Stimulated activated CD4-positive, alpha-beta T cell treated with anti-CD3 and anti-CD28 coated beads, Interleukin-15, amount 100 ng/mL, for 48 hours (primary cell): ENCODE results near the gene PHRF1.

Experiments
- DNase-seq, 2 donors: peaks; one replicate each; pipeline ENCODE4 v3.0.0-alpha.2; 2020; ENCODE audit warnings: low read depth in 2 of 2

The PHRF1 gene

DNA sequence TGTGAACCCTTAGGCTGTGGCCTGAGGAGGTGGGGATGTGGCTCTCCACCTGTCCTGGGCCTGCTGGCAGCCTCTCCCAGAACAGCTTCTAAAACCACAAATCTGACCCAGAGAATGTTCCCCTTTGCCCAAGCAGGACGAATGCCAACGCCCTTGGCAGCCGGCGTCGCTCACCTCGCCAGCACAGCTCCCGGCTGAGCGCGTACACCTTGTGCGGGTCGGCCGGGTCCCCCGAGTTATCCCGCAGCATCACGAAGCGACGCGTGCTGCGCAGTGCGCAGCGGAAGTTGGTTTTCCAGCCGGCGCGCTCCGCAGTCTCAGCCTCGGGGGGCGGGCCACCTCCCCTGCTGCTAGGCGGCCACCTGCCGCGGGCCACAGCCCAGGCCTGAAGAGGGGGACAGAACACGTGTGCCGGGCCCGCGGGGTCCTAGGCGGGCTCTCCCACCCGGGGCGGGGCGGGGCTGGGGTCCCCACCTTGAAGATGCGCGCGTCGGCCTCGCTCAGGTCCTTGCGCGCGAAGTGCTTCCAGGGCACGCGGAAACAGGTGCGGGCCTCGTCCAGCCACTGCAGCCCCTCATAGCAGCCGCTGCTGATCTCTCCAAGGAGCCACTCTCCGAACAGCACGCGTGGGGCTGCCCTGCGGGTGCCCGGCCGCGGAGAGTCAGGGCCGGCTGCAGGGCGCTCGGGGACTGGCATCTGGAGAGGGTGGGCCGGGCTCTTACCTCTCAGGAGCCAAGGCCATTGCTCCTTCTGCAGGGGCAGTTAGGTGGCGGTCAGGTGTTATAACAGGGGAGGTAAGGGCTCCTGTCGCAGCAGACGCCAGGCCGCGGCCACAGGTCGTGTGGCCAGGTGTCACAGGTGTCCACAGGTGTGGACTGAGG lies 38.6 kb downstream of the PHRF1 start:
- DNase-seq: no peak

DNA sequence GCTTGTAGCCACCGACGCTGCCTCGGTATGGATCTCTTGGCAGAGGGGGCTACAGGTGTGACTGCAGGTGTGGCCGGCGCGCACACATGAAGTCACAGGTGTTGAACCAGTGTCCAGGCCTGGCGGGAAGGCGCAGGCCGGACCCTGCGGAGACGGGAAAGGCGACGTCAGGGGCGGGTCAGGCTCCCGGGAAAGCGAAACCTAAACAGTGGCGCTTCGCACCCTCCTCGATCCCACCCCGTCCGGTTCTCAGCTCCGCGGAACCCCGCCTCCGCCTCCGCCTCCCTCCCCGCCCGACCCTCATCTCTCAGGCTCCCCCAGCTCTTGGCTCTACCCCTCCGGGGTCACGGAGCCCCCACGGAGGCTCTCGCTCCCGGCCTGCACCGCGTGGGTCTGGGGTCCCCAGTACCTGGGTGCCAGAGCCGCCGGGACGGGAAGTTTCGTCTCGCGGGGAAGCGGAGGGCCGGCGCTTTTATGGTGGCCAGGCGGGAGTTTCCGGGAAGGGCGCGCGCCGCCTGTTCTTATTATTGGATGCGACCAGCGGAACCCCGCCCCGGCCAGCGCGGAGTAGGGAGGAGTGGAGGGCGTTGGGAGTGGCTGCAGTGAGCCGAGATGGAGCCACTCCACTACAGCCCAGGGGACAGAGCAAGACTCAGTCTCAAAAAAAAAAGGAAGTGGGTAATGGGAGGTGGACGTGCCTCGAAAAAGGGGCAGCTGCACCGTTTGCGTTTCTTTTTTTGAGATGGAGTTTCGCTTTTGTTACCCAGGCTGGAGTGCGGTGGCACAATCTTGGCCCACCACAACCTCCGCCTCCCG lies 39.4 kb downstream of the PHRF1 start, which contains the start of gene IRF7:
IRF7 (minus strand) TSS at position 447 of the 816 bp plus-strand sequence. CDS start 586 bp downstream, outside the sequence.
- DNase-seq: peak; percentile 58 to 79

DNA sequence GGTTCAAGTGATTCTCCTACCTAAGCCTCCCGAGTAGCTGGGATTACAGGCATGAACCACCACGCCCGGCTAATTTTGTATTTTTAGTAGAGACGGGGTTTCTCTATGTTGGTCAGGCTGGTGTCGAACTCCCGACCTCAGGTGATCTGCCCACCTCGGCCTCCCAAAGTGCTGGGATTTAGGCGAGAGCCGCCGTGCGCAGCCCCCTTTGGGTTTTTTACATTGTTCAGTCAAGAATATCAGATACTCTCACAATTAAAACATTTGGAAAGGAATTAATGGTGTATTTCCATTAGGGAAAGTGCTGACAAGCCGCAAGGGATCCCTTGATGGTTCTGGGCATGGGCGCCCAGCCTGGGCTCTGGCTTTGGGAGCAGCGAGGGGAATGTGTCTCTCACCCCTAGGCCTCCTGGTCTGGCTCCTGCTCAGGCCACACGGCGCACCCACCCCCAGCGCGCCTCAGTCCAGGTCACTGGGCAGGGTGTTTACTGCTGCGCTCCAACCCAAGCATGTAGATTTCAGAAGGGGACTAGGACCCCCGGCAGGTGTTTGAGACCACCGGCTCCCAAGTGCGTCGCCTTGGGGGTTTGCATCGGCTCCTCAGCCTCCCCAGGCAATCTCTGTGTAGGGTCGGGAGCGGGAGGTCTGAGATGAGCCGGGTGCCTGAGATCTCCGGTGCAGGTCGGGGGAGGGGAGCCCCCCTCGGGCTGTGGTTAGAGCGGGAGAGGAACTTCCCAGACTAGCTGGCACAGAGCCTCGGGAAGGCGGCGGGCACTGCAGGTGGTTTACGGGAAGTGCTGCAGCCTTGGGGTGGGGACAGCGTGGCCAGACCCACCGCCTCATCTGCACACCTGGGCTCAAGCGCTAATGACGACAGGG lies 40.3 kb downstream of the PHRF1 start:
- DNase-seq: no peak

DNA sequence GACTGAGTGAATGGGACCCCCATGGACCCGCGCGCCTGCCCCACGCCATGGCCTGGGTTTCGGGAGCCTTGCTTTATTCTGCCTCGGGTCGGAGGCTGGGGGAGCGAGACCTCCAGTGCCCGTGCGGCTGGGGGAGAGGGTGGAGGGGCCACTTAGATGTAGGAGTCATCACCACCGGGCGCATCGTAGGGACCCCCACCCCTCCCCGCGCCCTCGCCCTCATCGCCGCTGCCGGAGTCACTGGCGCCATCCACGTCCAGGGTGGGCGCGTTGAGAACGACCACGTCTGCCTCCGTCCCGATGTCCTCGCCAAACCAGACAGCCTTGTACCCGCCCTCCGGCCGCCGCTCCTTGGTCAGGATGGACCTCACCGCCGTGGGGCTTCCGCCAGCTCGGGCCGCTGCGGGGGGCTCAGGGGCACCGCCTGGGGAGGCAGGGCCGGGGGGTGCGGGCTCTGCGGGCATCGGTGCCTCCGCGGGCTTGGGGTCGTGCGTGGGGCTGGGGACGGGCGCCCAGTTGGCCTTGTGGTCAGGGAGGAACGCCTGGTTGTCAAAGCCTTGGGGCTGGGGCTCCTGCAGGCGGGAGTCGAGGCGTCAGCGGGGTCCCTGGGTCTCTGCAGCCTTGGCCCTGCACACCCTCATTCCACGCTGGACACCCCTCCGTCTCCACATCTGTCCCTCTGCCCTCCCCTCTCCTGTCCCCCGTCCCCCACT lies 41.1 kb downstream of the PHRF1 start:
- no peak for DNase-seq

DNA sequence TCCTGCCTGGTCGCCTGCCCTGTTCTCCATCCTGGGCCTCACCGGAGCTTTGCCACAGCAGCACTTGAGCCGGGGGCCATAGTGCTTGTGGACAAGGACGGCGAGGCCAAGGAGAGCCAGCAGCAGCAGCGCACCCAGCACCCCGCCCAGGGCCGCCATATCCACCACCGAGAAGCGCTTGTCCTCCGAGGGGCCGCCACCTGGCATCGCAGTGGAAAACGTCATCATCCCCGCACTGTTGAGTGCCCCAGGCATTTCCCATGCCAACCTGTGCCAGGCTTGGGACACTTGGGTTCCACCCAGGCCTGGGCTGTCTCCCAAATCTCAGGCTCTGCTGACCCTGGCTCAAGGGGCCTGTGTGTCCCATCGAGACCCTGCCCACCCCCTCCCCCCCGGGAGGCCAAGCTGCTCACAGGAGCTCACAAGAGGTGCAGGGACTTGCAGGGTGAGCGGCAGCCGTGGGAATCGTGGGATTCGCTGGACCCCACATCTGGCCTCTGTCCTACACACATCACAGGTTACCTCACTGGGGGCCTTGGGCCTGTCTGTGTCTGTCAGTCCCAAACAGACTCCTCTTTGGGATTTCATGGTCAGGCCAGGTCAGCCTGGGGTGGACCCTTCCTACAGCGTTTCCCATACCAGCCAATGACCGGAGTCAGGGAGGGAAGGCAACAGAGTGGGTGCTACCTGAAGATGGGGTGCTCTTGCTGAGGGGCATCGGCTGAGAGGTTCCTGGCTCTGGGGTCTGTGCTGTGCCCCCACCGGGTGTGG lies 41.8 kb downstream of the PHRF1 start:
- DNase-seq: no peak

DNA sequence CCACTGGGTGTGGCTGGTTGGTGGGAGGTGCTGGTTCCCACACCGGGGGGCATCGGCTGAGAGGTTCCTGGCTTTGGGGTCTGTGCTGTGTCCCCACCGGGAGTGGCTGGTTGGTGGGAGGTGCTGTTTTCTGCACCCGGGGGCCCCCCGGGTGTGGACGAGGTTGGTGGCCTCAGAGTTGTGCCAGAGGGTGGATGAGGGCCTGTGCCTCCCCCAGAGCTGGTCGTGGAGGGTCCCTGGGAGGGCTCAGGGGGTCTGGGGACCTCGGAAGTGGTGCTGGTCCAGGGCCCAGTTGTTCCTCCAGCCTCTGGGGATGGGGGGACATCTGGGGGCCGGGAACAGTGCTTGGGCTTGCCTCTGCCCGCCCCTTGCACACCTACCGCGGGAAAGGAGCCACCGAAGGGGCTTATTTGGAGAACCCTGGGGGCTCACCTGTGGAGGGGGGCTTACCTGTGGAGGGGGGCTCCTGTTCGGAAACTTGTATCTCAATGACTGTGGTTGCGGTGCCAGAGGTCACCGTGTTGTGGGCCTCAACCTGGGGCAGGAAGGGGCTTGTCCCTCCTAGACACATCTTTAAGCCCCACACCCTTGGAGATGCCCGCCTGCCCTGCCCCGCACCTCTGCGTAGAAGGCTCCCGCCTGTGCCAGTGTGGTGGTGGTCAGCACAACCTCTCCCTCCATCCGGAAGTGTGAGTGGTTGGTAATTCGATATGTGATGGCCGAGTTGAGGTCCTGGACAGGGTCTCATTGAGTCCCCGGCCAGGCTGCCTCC lies 42.8 kb downstream of the PHRF1 start:
- DNase-seq: no peak

DNA sequence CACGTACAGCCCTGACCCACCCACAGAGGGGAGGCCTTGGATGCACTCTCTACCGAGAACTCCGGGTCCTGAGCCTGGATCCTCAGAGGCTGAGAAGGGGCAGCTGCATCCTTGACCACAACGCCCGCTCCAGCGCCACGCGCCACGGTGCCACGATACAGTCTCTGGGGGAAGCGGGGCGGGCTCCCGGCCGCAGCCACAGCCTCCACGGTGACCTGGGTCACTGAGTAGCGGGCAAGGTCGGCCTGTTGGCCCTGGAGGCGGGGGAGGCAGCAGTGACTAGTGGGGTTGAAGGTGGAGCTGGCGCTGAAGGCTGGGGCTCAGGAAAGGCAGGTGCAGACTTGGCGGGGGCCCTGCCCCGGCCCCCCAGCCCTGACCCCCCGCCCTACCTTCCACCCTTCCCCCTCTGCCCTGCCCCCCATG lies 43.4 kb downstream of the PHRF1 start:
- no peak for DNase-seq

DNA sequence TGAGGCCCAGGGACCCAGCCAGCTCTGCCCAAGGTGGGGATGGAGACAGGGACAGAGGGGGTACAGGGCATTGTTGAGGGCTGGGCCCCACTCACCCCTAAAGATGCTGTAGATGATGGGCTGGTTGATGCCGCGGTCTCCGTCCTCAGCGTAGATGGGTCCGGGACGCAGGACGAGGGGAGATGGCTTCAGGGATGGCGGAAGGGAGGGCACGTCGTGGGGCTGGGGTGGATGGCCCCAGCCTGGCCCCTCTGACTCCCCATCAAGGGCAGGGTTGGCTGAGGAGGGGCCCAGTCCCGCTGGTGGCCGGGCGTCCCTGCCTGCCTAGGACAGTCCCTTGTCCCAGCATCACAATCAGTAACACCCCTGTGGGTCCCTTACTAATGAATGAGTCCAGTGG lies 43.9 kb downstream of the PHRF1 start:
- no peak for DNase-seq

DNA sequence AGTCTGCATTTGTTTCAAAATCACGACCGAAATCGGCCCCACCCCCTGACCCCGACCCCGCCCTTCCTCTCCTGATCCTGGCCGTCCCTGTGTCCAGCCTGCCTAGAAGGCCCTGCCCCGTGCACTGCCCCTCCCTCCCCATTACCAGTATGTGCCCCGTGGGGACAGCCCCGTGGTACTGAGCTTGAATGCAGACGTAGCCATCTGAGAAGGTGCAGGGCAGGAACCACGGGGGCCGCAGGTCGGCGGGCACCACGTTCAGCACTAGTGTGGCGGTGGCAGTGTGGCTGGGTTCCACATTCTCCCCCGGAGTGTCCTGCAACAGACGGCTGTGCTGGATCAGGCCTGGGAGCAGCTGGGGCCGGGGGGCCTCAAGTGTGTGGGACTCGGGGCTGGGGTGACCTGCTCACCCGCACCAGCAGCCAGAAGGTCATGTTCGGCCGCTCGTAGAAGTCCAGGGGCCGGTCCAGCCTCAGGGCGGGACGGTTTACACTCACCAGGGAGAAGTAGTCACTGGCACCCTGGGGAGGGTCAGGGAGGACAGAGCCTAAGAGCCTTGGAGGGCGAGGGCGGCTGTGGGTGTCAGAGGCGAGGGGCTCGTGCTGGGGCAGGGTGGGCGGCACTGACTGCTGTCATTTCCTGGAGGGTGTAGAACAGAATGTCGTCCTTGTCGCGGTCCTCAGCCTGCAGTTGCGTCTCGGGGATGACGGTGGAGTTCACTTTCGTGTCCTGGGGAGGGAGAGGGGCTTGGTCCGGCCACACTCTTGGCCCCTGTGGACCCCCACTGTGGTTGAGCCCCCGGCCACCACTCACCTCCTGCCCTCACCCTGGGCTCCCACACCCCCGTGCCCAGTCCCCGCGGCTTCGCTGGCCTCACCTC lies 44.9 kb downstream of the PHRF1 start:
- no peak for DNase-seq

DNA sequence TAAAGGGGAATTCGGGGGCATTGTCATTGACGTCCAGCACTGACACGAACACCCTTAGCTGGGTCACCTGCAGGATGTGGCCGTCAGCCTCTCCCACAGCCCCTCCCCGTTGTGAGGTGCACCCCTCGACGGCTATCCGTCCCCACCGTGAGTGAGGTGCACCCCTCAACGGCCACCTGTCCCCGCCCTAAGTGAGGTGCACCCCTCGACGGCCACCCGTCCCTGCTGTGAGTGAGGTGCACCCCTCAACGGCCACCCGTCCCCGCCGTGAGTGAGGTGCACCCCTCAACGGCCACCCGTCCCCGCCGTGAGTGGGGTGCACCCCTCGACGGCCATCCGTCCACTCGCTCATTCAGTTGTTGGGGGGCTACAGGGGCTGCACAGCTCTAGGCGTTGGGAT lies 45.6 kb downstream of the PHRF1 start:
- DNase-seq: no peak

DNA sequence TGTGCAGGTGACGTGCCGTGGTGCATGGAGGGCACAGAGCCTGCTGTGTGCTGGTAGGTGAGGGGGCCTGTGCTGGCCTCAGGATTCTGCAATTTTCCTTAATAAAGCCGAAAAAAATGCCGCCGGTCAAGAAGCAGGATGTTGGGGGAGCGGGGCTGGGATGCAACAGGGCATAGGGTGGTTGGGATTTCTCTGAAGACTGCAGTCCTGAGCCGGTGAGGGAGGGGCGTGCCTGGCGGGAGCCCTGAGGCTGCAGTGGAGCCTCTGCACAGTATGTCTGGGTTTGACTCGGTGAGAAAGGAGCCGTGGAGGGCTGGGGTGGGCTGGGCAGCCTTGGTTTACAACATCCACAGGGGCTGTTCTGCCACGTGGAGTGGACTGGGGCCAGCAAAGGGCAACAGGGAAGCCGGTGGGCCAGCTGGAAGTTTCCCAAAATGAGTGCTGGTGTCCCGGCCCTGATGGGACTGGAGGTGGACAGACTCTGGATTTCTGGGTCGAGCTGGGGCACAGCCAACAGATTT lies 47.1 kb downstream of the PHRF1 start:
- no peak for DNase-seq

DNA sequence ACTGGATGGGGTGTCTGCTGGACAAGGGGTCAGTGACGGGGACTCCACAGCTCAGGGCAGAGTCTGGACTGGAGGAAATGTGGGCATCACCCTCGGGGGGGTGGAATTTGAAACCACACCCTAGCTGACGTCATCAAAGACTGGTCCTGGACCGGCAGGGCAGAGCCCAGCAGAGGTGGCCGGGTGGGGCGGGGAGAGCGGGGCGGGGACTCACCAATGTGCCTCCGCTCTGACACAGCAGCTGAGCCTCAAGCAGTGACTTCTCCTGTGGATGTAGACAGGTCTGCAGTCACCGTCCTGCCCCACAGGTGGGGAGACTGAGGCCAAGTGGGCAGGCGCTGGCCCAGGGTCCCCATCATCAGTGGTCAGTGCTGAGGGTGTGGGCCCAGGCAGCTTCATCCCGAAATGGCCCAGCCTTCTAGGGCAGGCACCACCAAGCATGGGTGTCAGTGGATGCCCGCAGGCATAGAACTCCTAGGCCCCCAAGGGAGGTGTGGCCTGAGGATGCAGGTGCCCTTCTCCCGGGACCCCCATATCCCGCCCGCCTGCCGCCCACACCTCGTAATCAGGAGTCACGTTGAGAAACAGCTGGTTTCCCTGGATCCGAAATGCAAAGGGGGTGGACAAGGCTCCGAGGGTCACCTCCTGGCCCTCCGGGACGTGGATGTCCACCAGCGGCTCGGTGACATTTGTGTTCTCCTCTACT lies 47.9 kb downstream of the PHRF1 start:
- DNase-seq: no peak

DNA sequence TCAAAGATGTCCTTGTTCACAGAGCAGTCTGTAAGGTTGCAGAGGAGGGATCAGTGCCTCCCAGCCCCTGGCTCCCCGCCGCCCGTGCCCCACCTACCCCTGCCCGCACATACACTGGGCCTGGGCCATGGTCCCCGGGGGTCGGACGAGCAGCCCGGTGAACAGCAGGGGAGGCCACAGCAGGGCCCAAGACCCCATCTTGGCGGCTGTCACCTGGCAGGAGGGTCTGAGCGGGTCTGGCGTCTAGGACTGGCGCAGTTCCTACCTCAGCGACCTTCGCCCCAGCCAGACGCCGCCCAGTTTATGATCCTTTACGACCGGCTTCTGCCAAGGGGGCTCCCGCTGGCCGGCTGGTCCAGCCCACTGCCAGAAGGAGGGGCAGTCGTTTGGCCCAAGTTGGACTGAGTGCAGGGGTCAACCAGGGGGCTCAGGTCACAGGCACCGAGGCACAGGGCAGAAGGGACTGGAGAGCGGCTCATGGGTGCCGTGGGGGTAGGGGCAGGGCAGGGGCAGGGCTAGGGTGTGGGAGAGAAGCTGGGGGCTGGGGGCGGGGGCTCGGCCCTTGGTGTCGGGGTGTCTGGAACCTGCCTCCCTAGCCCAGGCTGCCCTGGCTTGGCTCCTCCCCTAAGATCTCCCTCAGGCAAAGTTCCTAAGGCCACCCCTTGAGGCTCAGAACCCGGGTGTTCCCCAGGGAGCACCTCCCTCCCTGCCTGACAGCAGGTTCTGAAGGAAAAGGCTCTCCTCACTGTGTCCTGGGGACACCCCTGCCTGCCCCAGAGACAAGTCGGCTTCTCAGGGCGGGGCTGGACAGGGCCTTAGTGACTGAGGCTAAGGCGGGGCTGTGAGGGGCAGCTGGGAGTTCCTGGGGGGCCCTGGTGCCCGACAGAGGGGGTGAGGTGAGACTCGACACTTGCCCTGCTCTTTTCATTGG lies 48.7 kb downstream of the PHRF1 start, which contains the start of gene CDHR5:
CDHR5 (minus strand) TSS at position 251 of the 931 bp plus-strand sequence; CDS start at position 198, 53 bp downstream.
- DNase-seq: no peak

DNA sequence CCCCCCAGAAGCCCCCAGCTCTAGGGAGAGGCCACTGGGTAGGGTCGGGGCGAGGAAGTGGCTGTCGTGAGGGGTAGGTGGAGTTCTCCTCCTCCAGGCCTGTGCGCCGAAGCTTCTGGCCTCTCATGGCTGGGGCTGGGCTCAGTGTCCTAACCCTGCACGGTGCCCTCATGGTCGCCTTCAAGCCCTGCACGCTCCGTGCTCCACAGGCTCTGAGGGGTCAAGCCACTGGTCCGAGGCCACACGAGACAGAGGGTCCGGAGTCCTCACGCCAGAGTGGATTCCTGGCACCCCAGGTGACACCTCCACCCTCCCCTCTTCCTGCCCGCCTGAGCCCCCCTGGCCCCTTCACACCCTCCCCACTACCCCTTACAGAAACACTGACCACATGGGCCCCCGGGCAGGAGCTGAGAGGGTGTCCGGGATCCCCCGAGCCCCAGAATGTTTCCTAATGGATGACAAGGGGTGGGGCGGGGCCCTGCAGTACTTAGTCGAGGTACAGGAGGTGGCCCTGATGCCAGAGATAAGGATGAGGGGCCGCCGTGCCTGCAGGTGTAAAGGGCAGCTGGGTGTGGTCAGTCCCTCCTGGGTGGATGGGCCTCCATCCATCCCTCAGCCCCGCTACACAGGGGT lies 49.5 kb downstream of the PHRF1 start:
- no peak for DNase-seq

DNA sequence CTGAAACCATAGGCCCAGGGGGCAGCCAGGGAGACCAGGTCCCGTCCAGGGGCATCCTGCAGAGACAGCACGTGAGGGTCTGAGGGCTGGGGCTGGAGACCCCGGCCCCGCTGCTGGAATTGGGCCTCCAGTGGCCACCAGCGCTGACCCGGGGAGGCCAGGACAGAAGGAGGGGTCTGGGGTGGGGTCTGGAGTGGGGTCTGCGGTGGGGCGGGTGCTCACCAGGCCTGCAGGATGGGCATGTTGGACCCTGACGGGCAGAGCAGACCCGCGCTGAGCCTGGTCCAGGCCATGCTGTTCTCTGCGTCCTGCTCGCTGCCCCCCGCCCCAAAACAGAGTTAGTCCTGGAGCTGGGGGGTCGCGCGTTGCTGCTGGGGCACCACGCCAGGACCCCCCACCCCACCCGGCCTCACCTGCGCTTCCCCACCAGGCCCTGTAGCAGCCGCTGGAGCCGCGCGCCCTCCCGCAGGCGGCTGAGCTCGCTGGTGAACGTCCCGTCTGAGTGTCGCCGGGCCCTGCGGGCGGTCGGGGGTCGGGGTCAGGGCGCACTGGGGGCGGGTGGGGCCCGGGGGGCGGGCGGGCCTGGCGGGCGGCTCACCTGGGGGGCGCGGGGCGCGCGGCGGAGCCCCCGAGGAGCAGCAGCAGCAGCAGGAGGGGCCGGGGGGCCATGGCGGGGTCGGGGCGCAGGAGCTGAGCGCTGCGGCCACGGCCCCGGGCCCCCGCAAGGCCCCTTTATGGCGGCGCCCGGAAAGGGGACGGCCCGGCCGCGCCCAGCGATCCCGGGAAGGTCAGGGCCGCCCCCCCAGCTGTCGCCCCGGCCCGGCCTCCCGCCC lies 50.4 kb downstream of the PHRF1 start, which contains the start of gene SCT:
SCT (minus strand) TSS at position 707 of the 833 bp plus-strand sequence; CDS start at position 669, 38 bp downstream.
- DNase-seq: no peak
